OCI-LY3 (cell line): ENCODE measurements around the gene AFF1.

Source experiments
- H2AFZ ChIP-seq: fragments of 200-600, 300-600 bp; shearing (Covaris generic); 2 replicates; pipeline ENCODE4 v1.6.0; 2014; ENCODE audit warnings: antibody characterized with exemption, low read depth, low read length
- H3K27ac ChIP-seq: fragments of 200-600, 300-600 bp; sonication (generic); 2 replicates; pipeline ENCODE4 v1.5.1; 2014; ENCODE audit warnings: mild to moderate bottlenecking, low read length, moderate library complexity, mixed read lengths
- H3K27me3 ChIP-seq: fragments of 200-600, 300-600 bp; sonication (generic); 2 replicates; pipeline ENCODE4 v1.6.1; 2014; ENCODE audit warnings: low read depth, low read length, mixed read lengths
- H3K36me3 ChIP-seq: fragments of 200-600, 300-600 bp; sonication (generic); replicated peaks from 2 replicates; pipeline ENCODE3; 2014; ENCODE audit warnings: low read depth, low read length, mixed read lengths
- H3K4me1 ChIP-seq: fragments of 300-600, 200-600 bp; sonication (generic); 2 replicates; pipeline ENCODE4 v1.6.1; 2014; ENCODE audit warnings: low read length, mixed read lengths
- H3K4me2 ChIP-seq: fragments of 200-600, 300-600 bp; sonication (generic); 2 replicates; pipeline ENCODE4 v1.6.1; 2014; ENCODE audit warnings: low read length, mixed read lengths
- H3K4me3 ChIP-seq: fragments of 300-600, 200-600 bp; sonication (generic); 2 replicates; pipeline ENCODE4 v1.5.1; 2014; ENCODE audit warnings: antibody characterized with exemption, mild to moderate bottlenecking, low read length, moderate library complexity
- H3K79me2 ChIP-seq: fragments of 300-600, 200-600 bp; shearing (Covaris generic); 2 replicates; pipeline ENCODE4 v1.6.1; 2014; ENCODE audit warnings: mild to moderate bottlenecking, low read length, mixed read lengths
- H3K9ac ChIP-seq: fragments of 300-600, 200-600 bp; shearing (Covaris generic); 2 replicates; pipeline ENCODE4 v1.6.0; 2014; ENCODE audit warnings: mild to moderate bottlenecking, low read length, moderate library complexity
- H3K9me3 ChIP-seq: fragments of 200-600, 300-600 bp; shearing (Covaris generic); 2 replicates; pipeline ENCODE4 v1.6.1; 2014; ENCODE audit warnings: low read length, mixed read lengths; ENCODE audit not compliant: insufficient read depth
- H4K20me1 ChIP-seq: fragments of 200-600, 300-600 bp; sonication (generic); 2 replicates; pipeline ENCODE4 v1.6.1; 2016; ENCODE audit warnings: low read length, mixed read lengths; ENCODE audit not compliant: insufficient read depth
- EZH2phosphoT487 ChIP-seq: fragments of 200-600 bp; shearing (Covaris generic); IDR thresholded peaks from 2 replicates; pipeline ENCODE4 v1.6.1; 2018; ENCODE audit warnings: antibody characterized with exemption, mixed run types, low read depth
- TF ChIP-seq, protein P1 (sequence below): fragments of 200-600, 300-600 bp; sonication (generic); IDR thresholded peaks from 2 replicates; pipeline ENCODE4 v1.5.1; 2014; ENCODE audit warnings: antibody characterized with exemption, low read length, low read depth

AFF1 gene

GRCh38 chr4:86892636-86892960 is 42.2 kb upstream of the AFF1 start:
- Histone ChIP-seq H3K4me1 (peaks cover 8% of the 10 kb centered on the region), H3K79me2 (no peaks in the 10 kb centered on the region), H3K9me3 (no peaks in the 10 kb centered on the region), H3K4me3 (peak overlapping the region; percentile 83), H3K4me2 (peak overlapping the region; percentile 84), H3K27ac (no peak overlapping the region), H3K27me3 (no peaks in the 10 kb centered on the region), H4K20me1 (no peaks in the 10 kb centered on the region), H3K36me3 (no peaks in the 10 kb centered on the region), H3K9ac (peak overlapping the region; percentile 74), H2AFZ (peak overlapping the region; percentile 76)
- TF ChIP-seq, protein P1, sequence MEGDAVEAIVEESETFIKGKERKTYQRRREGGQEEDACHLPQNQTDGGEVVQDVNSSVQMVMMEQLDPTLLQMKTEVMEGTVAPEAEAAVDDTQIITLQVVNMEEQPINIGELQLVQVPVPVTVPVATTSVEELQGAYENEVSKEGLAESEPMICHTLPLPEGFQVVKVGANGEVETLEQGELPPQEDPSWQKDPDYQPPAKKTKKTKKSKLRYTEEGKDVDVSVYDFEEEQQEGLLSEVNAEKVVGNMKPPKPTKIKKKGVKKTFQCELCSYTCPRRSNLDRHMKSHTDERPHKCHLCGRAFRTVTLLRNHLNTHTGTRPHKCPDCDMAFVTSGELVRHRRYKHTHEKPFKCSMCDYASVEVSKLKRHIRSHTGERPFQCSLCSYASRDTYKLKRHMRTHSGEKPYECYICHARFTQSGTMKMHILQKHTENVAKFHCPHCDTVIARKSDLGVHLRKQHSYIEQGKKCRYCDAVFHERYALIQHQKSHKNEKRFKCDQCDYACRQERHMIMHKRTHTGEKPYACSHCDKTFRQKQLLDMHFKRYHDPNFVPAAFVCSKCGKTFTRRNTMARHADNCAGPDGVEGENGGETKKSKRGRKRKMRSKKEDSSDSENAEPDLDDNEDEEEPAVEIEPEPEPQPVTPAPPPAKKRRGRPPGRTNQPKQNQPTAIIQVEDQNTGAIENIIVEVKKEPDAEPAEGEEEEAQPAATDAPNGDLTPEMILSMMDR = no peak
- TF ChIP-seq EZH2phosphoT487 = no peak

GRCh38 chr4:86893136-86893535 is 41.7 kb upstream of the AFF1 start:
- Histone ChIP-seq H3K4me1 (peaks cover 8% of the 10 kb centered on the region), H3K4me2 (0 out of 2 replicates have a peak overlapping the region, but pooled peaks have one; percentile 84), H3K36me3 (no peaks in the 10 kb centered on the region), H3K9ac (no peak overlapping the region), H3K4me3 (no peak overlapping the region), H3K27ac (no peak overlapping the region), H2AFZ (no peak overlapping the region), H4K20me1 (no peaks in the 10 kb centered on the region), H3K27me3 (no peaks in the 10 kb centered on the region), H3K79me2 (no peaks in the 10 kb centered on the region), H3K9me3 (no peaks in the 10 kb centered on the region)
- TF ChIP-seq, protein P1 = no peak
- no peak for TF ChIP-seq EZH2phosphoT487

GRCh38 chr4:86894455-86894854 is 40.4 kb upstream of the AFF1 start:
- Histone ChIP-seq H3K4me2 (no peak overlapping the region), H3K4me1 (peaks cover 8% of the 10 kb centered on the region), H3K9me3 (no peaks in the 10 kb centered on the region), H3K79me2 (no peaks in the 10 kb centered on the region), H3K27me3 (no peaks in the 10 kb centered on the region), H3K9ac (no peak overlapping the region), H2AFZ (no peak overlapping the region), H3K27ac (no peak overlapping the region), H3K36me3 (no peaks in the 10 kb centered on the region), H3K4me3 (no peak overlapping the region), H4K20me1 (no peaks in the 10 kb centered on the region)
- TF ChIP-seq EZH2phosphoT487 = no peak
- TF ChIP-seq, protein P1 = no peak

DNA sequence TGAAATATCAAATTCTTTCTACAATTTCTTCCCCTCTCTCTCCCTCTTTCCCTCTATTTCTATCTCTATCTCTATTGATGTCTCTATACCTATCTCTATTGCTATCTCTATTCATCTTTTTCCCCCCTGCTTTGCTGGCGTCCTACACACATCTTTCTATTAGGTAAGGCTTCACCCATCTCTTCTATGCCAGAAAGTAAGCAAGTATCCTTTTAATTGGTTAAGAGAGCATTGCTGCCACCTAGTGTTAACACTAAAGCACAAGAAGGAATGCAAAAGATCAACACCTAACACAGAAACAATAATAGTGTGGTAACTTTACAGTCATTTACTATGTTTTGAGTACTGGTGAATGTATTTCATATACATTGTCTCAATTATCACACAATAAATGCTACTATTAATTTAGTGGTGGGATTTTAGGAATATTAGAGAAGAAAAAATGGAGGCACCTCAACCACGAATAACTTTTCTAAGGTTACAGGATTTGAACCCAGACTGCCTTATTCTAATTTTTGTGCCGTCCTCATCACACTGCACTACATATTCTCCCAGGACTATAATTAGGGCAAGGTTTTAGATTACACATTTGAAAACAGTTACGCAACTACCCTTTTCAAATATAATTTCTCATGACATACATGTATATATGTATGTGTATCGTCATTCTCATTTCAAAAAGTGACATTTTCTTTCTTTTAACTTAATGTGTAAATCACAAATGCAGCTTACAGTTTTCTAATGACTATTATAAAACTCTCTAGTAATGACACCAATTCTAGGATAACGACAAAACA is 38.9 kb upstream of the AFF1 start:
- no peaks in the 10 kb centered on the region for H3K79me2 ChIP-seq
- no peaks in the 10 kb centered on the region for H3K27me3 ChIP-seq
- no peaks in the 10 kb centered on the region for H3K9me3 ChIP-seq
- H3K4me1 ChIP-seq = peaks cover 8% of the 10 kb centered on the region
- no peak overlapping the region for H2AFZ ChIP-seq
- no peak overlapping the region for H3K4me2 ChIP-seq
- no peak overlapping the region for H3K9ac ChIP-seq
- H3K27ac ChIP-seq = no peak overlapping the region
- TF ChIP-seq, protein P1 = peak; percentile 89
- no peak for TF ChIP-seq EZH2phosphoT487
- H4K20me1 ChIP-seq = no peaks in the 10 kb centered on the region
- no peak overlapping the region for H3K4me3 ChIP-seq
- no peaks in the 10 kb centered on the region for H3K36me3 ChIP-seq
